ENCODE results near the gene GJB2.

Gene GJB2

GRCh38 chr13:20192158-20192835, 441 bp downstream of the GJB2 start:
- peak; percentile 40 for DNase-seq
- peak; percentile 10 for ATAC-seq

- DNase-seq (no peak), ATAC-seq (no peak)
Observed at GRCh38 chr13:20191311-20192157, 1.2 kb downstream of the GJB2 start.

GRCh38 chr13:20190481-20191310, 2.0 kb downstream of the GJB2 start:
- ATAC-seq, result no peak
- no peak for DNase-seq

- DNase-seq (no peak), ATAC-seq (no peak)
Observed at GRCh38 chr13:20190076-20190475, 2.7 kb downstream of the GJB2 start.

GRCh38 chr13:20188667-20189553, 3.8 kb downstream of the GJB2 start:
- ATAC-seq, result no peak
- no peak for DNase-seq

GRCh38 chr13:20186771-20187170, 6.0 kb downstream of the GJB2 start:
- ATAC-seq (no peak), DNase-seq (no peak)

- ATAC-seq, result no peak
- no peak for DNase-seq
Observed at GRCh38 chr13:20185366-20186056, 7.2 kb downstream of the GJB2 start.

GRCh38 chr13:20182231-20182846, 10.4 kb downstream of the GJB2 start:
- DNase-seq (peak; percentile 36), ATAC-seq (peak; percentile 86)

- ATAC-seq (no peak), DNase-seq (no peak)
Observed at GRCh38 chr13:20181188-20181587, 11.6 kb downstream of the GJB2 start.

- ATAC-seq, result no peak
- no peak for DNase-seq
Observed at GRCh38 chr13:20178156-20178555, 14.6 kb downstream of the GJB2 start.

- no peak for ATAC-seq
Observed at GRCh38 chr13:20177049-20177831, 15.5 kb downstream of the GJB2 start.

GRCh38 chr13:20175907-20176652, 16.7 kb downstream of the GJB2 start:
- DNase-seq (no peak), ATAC-seq (no peak)

More at GRCh38 chr13:20177049-20177831, 15.5 kb downstream of the GJB2 start:
- DNase-seq, result no peak

GRCh38 chr13:20175406-20175794, 17.3 kb downstream of the GJB2 start:
- ATAC-seq (no peak), DNase-seq (no peak)

GRCh38 chr13:20174656-20175405, 17.9 kb downstream of the GJB2 start:
- ATAC-seq, result peak; percentile 94
- peak; percentile 74 for DNase-seq

GRCh38 chr13:20173116-20173746, 19.5 kb downstream of the GJB2 start:
- ATAC-seq, result no peak
- no peak for DNase-seq

GRCh38 chr13:20171364-20171763, 21.4 kb downstream of the GJB2 start:
- no peak for DNase-seq
- no peak for ATAC-seq

GRCh38 chr13:20170921-20171320, 21.8 kb downstream of the GJB2 start:
- DNase-seq (no peak), ATAC-seq (no peak)

GRCh38 chr13:20168396-20168795, 24.3 kb downstream of the GJB2 start:
- ATAC-seq (no peak), DNase-seq (no peak)
